Spleen (tissue), 11 donors: ENCODE data around the gene EFL1. TPM values are rescaled to one million over a fixed set of nuclear protein-coding genes. Genes with fewer than 3 reads are reported as not detected.

ENCODE experiments used
- DNase-seq: peaks from one replicate; pipeline ENCODE4 v3.0.0-alpha.2; 2020
- H3K27ac ChIP-seq, 8 donors: fragments of 200-600 bp; sonication (generic) in 7 of 8; 1 replicate in 4 of 8; 2 replicates in 4 of 8; pipeline versions ENCODE4 v1.5.0 to v1.8.0; 2016 to 2021; ENCODE audit warnings: inconsistent platforms in 4 of 8, mild to moderate bottlenecking in 4 of 8, moderate library complexity in 1 of 8
- H3K27me3 ChIP-seq, 7 donors: fragments of 200-600 bp; sonication (generic) in 6 of 7; replicated peaks in 1 of 7; 1 replicate in 4 of 7; 2 replicates in 3 of 7; pipeline versions ENCODE4 v1.5.0 to v1.8.0; 2016 to 2021; ENCODE audit warnings: inconsistent platforms in 3 of 7, mild to moderate bottlenecking in 1 of 7
- H3K36me3 ChIP-seq, 6 donors: fragments of 200-600 bp; sonication (generic) in 5 of 6; 1 replicate in 4 of 6; 2 replicates in 2 of 6; pipeline versions ENCODE4 v1.5.0 to v1.8.0; 2016 to 2021; ENCODE audit warnings: inconsistent platforms in 2 of 6
- H3K4me1 ChIP-seq, 6 donors: fragments of 200-600 bp; sonication (generic) in 5 of 6; 1 replicate in 3 of 6; 2 replicates in 3 of 6; pipeline versions ENCODE4 v1.5.0 to v1.8.0; 2016 to 2021; ENCODE audit warnings: inconsistent platforms in 3 of 6
- H3K4me3 ChIP-seq, 8 donors: fragments of 200-600 bp; sonication (generic) in 7 of 8; 1 replicate in 4 of 8; 2 replicates in 4 of 8; pipeline versions ENCODE4 v1.5.0 to v1.8.0; 2016 to 2021; ENCODE audit warnings: inconsistent platforms in 4 of 8, mild to moderate bottlenecking in 4 of 8, moderate library complexity in 2 of 8
- H3K9me3 ChIP-seq, 8 donors: fragments of 200-600 bp; sonication (generic) in 7 of 8; 1 replicate in 4 of 8; 2 replicates in 4 of 8; pipeline versions ENCODE4 v1.5.0 to v1.8.0; 2016 to 2021; ENCODE audit warnings: inconsistent platforms in 4 of 8
- CTCF ChIP-seq, 11 experiments: fragments of 200-600 bp in 7 of 11; fragments of 450-650 bp in 4 of 11; sonication (generic) in 4 of 11; IDR thresholded peaks in 8 of 11; conservative IDR thresholded peaks in 3 of 11; 1 replicate in 7 of 11; 2 replicates in 4 of 11; pipeline versions ENCODE4 v1.4.0 to v1.8.0; 2016 to 2021; ENCODE audit warnings: antibody characterized with exemption in 11 of 11, inconsistent platforms in 4 of 11, mild to moderate bottlenecking in 1 of 11
- POLR2A ChIP-seq, 3 donors: fragments of 450-650 bp; IDR thresholded peaks; one replicate each; pipeline ENCODE4 v1.5.1; 2017; ENCODE audit warnings: antibody characterized with exemption in 3 of 3, mild to moderate bottlenecking in 1 of 3
- POLR2AphosphoS5 ChIP-seq, 3 donors: sonication (generic); formaldehyde crosslinking; IDR thresholded peaks; one replicate each; pipeline ENCODE4 v1.5.1; 2017; ENCODE audit warnings: antibody characterized with exemption in 3 of 3
- WGBS, 5 donors: extraction: QIAGEN DNeasy Blood & Tissue Kit in 3 of 5; methylation state at CpG; one replicate each; pipeline versions ENCODE4 v1.1.5 to v1.1.7; 2013 to 2018; 5-methylcytosine and 5-hydroxymethylcytosine counted together
- intact Hi-C: fragments of 100-400 bp; cut with DNase I; formaldehyde crosslinking; loops from one replicate; pipeline ENCODE4 v1.15.0; 2023; ENCODE audit warnings: low total_unique reads
- polyA plus RNA-seq, 3 donors: library from polyadenylated mRNA; stranded (reverse); fragments of 200-250 nt; gene quantifications; one replicate each; pipeline ENCODE4 v1.2.1, GENCODE V29; 2013
- total RNA-seq, 7 donors: library from RNA; depleted of rRNA in 3 of 7; stranded (reverse); fragments of >200 nt in 3 of 7; fragmentation: NEBNext Ultra II Directional in 4 of 7; extraction: Animal tissue kit (Norgen Biotek cat#: 25700) in 4 of 7; gene quantifications; one replicate each; pipeline versions ENCODE4 v1.1.0 to v1.2.1, GENCODE V29; 2016 to 2021
- donor health status: healthy with polysubstance abuse.
- donor health status: DM: no; HTN: no; CAD: no; lungs with moderate emphysema.
- donor health status: DM: no; HTN: no; CAD: no.
- donor health status: Bipolar disorder and iron deficiency.
- donor health status: healthy.
- donor health status: DM: no; HTN: no; CAD: no.
- donor health status: DM: yes; HTN: yes; CAD: no.

EFL1 gene
- total and polyA plus RNA-seq, 10 donors: 3.1 to 21.9 (median 17.4) TPM

GRCh38 chr15:82158811-82159210, 103.7 kb downstream of the EFL1 start:
- 93 to 98% (median 95%) methylated on average over 4 of the region's 4 CpGs for WGBS, 5 donors
- H3K27me3 ChIP-seq: no peaks in the 10 kb centered on the region
- H3K9me3 ChIP-seq: no peaks in the 10 kb centered on the region
- peaks cover 0 to 94% (median 32%) of the 10 kb centered on the region in 6 donors for H3K36me3 ChIP-seq
- DNase-seq: no peak
- no peaks in the 10 kb centered on the region for H3K4me1 ChIP-seq
- no peak overlapping the region for H3K4me3 ChIP-seq
- TF ChIP-seq POLR2AphosphoS5 (IDR thresholded peaks at IDR 0.05) (no peak), CTCF (IDR thresholded peaks at IDR 0.05 in 8 of 11, conservative IDR thresholded peaks at IDR 0.05 in 3 of 11) (no peak), POLR2A (IDR thresholded peaks at IDR 0.05) (no peak)
- no peak overlapping the region for H3K27ac ChIP-seq
- intact Hi-C loops: no loop called here

DNA sequence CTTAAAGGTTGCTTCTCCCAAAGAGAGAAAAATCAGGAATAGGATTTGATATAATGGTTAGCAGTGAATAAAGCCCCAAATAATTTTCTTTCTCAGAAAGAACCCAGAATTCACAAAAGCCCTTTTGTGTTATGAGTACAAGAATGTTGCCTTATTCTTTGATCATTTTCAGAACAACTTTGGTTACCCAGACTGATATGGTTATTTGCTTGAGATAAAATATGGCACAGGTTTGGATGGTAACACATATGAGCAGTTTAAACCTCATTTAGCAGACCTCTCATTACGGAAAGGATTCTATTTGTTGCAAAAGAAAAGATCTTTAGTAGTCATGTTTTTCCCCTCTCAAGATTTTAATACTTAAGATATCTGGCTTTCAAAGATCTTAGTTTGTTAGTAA, 111.9 kb downstream of the EFL1 start:
- WGBS, 5 donors: 91 to 100% (median 95%) methylated on average over 1 of the region's 1 CpG
- no peaks in the 10 kb centered on the region for H3K27me3 ChIP-seq
- no peak for DNase-seq
- no peaks in the 10 kb centered on the region for H3K9me3 ChIP-seq
- no peak overlapping the region for H3K4me3 ChIP-seq
- no peak for TF ChIP-seq CTCF (IDR thresholded peaks at IDR 0.05 in 8 of 11, conservative IDR thresholded peaks at IDR 0.05 in 3 of 11)
- no peak for TF ChIP-seq POLR2A (IDR thresholded peaks at IDR 0.05)
- TF ChIP-seq POLR2AphosphoS5 (IDR thresholded peaks at IDR 0.05): no peak
- no peaks in the 10 kb centered on the region for H3K4me1 ChIP-seq
- intact Hi-C loops: no loop called here
- H3K36me3 ChIP-seq: peaks cover 0 to 59% (median 23%) of the 10 kb centered on the region in 6 donors
- H3K27ac ChIP-seq: no peak overlapping the region

DNA sequence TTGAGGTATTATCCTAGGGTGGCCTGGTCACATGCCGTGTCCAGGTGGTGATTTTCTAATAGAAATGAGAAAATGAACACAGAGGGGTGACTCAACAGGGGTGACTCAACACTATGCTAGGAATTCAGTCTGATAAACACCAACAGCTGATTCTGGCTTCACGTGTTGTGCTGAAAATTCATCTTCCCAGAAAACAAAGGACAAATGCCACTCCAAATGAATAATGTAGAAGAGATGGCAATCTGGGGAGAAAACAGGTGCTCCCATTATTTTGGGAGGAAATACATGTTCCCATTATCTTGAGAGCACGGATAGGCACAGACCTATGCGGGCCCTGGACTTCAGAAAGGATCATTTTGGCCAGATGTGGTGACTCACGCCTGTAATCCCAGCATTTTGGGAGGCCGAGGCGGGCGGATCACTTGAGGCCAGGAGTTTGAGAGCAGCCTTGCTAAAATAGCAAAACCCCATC, 115.5 kb downstream of the EFL1 start:
- Histone ChIP-seq H3K27ac (no peak overlapping the region), H3K36me3 (peaks cover 0 to 55% (median 18%) of the 10 kb centered on the region in 6 donors), H3K27me3 (no peaks in the 10 kb centered on the region), H3K9me3 (no peaks in the 10 kb centered on the region), H3K4me1 (no peaks in the 10 kb centered on the region), H3K4me3 (no peak overlapping the region)
- WGBS, 5 donors: 92 to 97% (median 94%) methylated on average over 8 of the region's 8 CpGs
- no peak for TF ChIP-seq POLR2A (IDR thresholded peaks at IDR 0.05)
- TF ChIP-seq POLR2AphosphoS5 (IDR thresholded peaks at IDR 0.05): no peak
- no peak for TF ChIP-seq CTCF (IDR thresholded peaks at IDR 0.05 in 8 of 11, conservative IDR thresholded peaks at IDR 0.05 in 3 of 11)
- DNase-seq: no peak
- intact Hi-C loops: no loop called here

DNA sequence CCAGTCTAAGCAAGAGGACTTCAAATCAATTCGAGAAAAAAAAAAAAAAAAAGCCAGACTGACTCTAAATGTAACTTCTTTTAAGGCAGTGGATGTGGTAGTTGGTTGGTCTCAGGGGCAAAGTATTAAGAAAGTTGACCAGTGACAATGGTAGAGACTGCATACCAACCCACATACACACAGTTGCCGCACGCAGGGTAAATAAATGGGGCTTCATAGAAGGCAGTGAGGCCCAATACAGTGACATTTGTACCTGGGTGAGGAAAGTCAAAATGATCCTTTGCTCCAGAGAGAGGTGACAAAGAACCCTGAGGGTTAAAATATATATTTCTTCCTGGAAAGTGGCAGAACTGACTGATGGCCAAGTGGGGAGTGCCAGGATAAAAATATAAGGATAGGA, 116.0 kb downstream of the EFL1 start:
- Histone ChIP-seq H3K27me3 (no peaks in the 10 kb centered on the region), H3K36me3 (peaks cover 0 to 53% (median 14%) of the 10 kb centered on the region in 6 donors), H3K4me3 (no peak overlapping the region), H3K27ac (no peak overlapping the region), H3K4me1 (no peaks in the 10 kb centered on the region), H3K9me3 (no peaks in the 10 kb centered on the region)
- WGBS, 5 donors: 86 to 96% (median 91%) methylated on average over 3 of the region's 3 CpGs
- intact Hi-C loops: no loop called here
- no peak for TF ChIP-seq CTCF (IDR thresholded peaks at IDR 0.05 in 8 of 11, conservative IDR thresholded peaks at IDR 0.05 in 3 of 11)
- no peak for TF ChIP-seq POLR2A (IDR thresholded peaks at IDR 0.05)
- no peak for TF ChIP-seq POLR2AphosphoS5 (IDR thresholded peaks at IDR 0.05)
- DNase-seq: no peak
